Measurements from ENCODE around the gene GNGT2. TPM values are rescaled to one million over a fixed set of nuclear protein-coding genes. Genes with fewer than 3 reads are reported as not detected.

Gene GNGT2
- total RNA-seq, 1 donor from 2014 or later = not detected

DNA sequence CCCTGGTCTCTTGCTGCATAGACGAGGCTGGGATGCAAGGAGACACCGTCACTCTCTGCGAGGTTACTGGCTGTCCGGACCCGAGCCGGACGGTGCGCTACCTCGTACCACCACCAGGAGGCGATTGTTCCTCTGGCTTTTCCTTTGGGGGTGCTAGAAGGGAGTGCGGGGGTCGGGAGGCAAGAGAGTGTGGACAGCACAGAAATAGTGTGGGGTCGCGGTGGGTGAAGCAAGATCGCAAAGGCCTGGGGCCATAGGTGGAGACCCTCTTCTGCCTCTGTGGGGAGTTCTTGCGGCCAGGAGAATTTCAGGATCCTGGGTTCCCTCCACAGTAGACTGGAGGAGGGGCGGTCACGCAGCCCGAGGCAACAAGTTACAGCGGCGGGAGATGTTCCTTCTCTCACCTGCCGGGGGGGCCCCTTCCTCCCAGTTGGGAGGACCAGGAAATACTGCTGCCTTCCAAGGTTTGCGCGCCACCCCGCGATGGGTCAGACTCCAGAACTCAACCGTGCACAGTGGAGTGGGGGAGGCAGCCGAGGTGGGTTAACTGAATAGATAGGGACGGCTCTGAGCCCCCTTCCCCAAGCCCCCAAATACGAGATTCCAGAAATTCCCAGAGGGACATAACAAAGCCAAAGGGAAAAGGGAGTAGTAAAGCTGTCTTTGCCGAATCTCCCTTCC lies 13.3 kb upstream of the GNGT2 start:
- DNase-seq (ENCODE audit: low read depth) (no peak), FAIRE-seq (no peak)
- Mint-ChIP-seq H3K27ac (ENCODE audit: unreplicated experiment) (no peak overlapping the region), H3K27me3 (ENCODE audit: low read depth, unreplicated experiment) (peaks cover 58% of the 10 kb centered on the region), H3K9me3 (ENCODE audit: unreplicated experiment) (no peaks in the 10 kb centered on the region), H3K4me3 (ENCODE audit: unreplicated experiment) (no peak overlapping the region), H3K36me3 (ENCODE audit: low read depth, unreplicated experiment) (peaks cover 5% of the 10 kb centered on the region), H3K4me1 (ENCODE audit: low read depth, unreplicated experiment) (peaks cover 2% of the 10 kb centered on the region)
- peaks cover 46% of the 10 kb centered on the region for H3K27me3 ChIP-seq (ENCODE audit: insufficient read depth, low read length)
- peak overlapping the region; percentile 72 for H3K4me2 ChIP-seq (ENCODE audit: low read length)
- no peak overlapping the region for H3K27ac ChIP-seq (ENCODE audit: low read depth, low read length)
- no peaks in the 10 kb centered on the region for H3K9me3 ChIP-seq (ENCODE audit: insufficient read depth, low read depth, low read length)
- no peaks in the 10 kb centered on the region for H3K36me3 ChIP-seq (ENCODE audit: insufficient read depth, low read length)
- no peak overlapping the region for H3K9ac ChIP-seq (ENCODE audit: low read length)
- H4K20me1 ChIP-seq (ENCODE audit: insufficient read depth, low read length) = peaks cover 12% of the 10 kb centered on the region
- TF ChIP-seq, protein P1, sequence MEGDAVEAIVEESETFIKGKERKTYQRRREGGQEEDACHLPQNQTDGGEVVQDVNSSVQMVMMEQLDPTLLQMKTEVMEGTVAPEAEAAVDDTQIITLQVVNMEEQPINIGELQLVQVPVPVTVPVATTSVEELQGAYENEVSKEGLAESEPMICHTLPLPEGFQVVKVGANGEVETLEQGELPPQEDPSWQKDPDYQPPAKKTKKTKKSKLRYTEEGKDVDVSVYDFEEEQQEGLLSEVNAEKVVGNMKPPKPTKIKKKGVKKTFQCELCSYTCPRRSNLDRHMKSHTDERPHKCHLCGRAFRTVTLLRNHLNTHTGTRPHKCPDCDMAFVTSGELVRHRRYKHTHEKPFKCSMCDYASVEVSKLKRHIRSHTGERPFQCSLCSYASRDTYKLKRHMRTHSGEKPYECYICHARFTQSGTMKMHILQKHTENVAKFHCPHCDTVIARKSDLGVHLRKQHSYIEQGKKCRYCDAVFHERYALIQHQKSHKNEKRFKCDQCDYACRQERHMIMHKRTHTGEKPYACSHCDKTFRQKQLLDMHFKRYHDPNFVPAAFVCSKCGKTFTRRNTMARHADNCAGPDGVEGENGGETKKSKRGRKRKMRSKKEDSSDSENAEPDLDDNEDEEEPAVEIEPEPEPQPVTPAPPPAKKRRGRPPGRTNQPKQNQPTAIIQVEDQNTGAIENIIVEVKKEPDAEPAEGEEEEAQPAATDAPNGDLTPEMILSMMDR (IDR thresholded peaks at IDR 0.05; ENCODE audit: insufficient read depth, low read depth, low read length) = peak; percentile 63
- peak; percentile 14 for TF ChIP-seq EZH2 (IDR thresholded peaks at IDR 0.05; ENCODE audit: insufficient read depth, low read length)
- H2AFZ ChIP-seq (ENCODE audit: low read depth, low read length) = peak overlapping the region; percentile 66
- no peaks in the 10 kb centered on the region for H3K79me2 ChIP-seq (ENCODE audit: insufficient read depth, low read length)
- peaks cover 6% of the 10 kb centered on the region for H3K4me1 ChIP-seq (ENCODE audit: insufficient read depth, low read length)
- H3K4me3 ChIP-seq (ENCODE audit: insufficient read depth, low read depth, low read length) = no peak overlapping the region

DNA sequence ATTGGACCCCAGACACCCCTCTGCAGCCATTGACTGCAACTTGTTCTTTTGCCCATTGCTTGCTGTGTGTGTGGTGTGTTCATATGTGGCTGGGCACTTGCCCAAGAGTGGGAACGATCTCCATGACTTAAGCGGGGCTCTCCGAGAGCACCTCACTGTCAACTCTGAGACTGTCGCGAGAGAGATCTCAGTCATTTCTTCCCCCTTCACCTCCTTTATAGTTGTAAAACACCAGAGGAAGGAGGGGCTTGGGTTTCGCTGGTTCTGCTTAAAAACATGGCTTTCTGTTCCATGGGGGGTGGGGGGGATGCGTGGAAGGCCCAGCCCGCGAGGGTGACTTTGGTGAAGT lies 12.8 kb upstream of the GNGT2 start:
- H3K27ac Mint-ChIP-seq (ENCODE audit: unreplicated experiment) = no peak overlapping the region
- peaks cover 5% of the 10 kb centered on the region for H3K36me3 Mint-ChIP-seq (ENCODE audit: low read depth, unreplicated experiment)
- H3K79me2 ChIP-seq (ENCODE audit: insufficient read depth, low read length) = no peaks in the 10 kb centered on the region
- H4K20me1 ChIP-seq (ENCODE audit: insufficient read depth, low read length) = peaks cover 12% of the 10 kb centered on the region
- H3K9me3 Mint-ChIP-seq (ENCODE audit: unreplicated experiment) = no peaks in the 10 kb centered on the region
- TF ChIP-seq, protein P1 (IDR thresholded peaks at IDR 0.05; ENCODE audit: insufficient read depth, low read depth, low read length) = no peak
- TF ChIP-seq EZH2 (IDR thresholded peaks at IDR 0.05; ENCODE audit: insufficient read depth, low read length) = no peak
- H3K4me1 Mint-ChIP-seq (ENCODE audit: low read depth, unreplicated experiment) = peaks cover 2% of the 10 kb centered on the region
- no peak overlapping the region for H3K4me3 ChIP-seq (ENCODE audit: insufficient read depth, low read depth, low read length)
- no peaks in the 10 kb centered on the region for H3K36me3 ChIP-seq (ENCODE audit: insufficient read depth, low read length)
- DNase-seq (ENCODE audit: low read depth) = no peak
- no peak overlapping the region for H3K4me3 Mint-ChIP-seq (ENCODE audit: unreplicated experiment)
- peaks cover 6% of the 10 kb centered on the region for H3K4me1 ChIP-seq (ENCODE audit: insufficient read depth, low read length)
- no peaks in the 10 kb centered on the region for H3K9me3 ChIP-seq (ENCODE audit: insufficient read depth, low read depth, low read length)
- no peak overlapping the region for H3K27ac ChIP-seq (ENCODE audit: low read depth, low read length)
- peak overlapping the region; percentile 72 for H3K4me2 ChIP-seq (ENCODE audit: low read length)
- H2AFZ ChIP-seq (ENCODE audit: low read depth, low read length) = no peak overlapping the region
- FAIRE-seq = no peak
- H3K9ac ChIP-seq (ENCODE audit: low read length) = no peak overlapping the region
- peaks cover 46% of the 10 kb centered on the region for H3K27me3 ChIP-seq (ENCODE audit: insufficient read depth, low read length)
- peaks cover 60% of the 10 kb centered on the region for H3K27me3 Mint-ChIP-seq (ENCODE audit: low read depth, unreplicated experiment)

DNA sequence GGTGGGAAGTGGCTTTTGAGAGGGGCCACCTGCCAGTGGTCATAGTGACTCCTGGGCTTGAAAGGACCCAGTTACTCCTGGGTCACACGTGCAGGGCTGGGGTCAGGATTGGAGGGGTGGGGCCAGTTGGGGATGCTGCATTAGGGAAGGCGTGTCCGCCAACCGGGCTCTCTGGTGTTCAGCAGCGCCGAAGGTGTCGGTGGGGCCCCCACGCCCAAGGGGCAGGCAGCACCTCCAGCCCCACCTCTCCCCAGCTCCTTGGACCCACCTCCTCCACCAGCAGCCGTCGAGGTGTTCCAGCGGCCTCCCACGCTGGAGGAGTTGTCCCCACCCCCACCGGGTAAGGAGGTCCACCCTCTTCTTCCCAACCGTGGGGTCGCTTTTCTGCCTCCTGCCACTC lies 9.6 kb upstream of the GNGT2 start:
- Mint-ChIP-seq H3K4me1 (ENCODE audit: low read depth, unreplicated experiment) (peaks cover 2% of the 10 kb centered on the region), H3K4me3 (ENCODE audit: unreplicated experiment) (no peak overlapping the region), H3K36me3 (ENCODE audit: low read depth, unreplicated experiment) (peaks cover 5% of the 10 kb centered on the region), H3K9me3 (ENCODE audit: unreplicated experiment) (no peaks in the 10 kb centered on the region), H3K27me3 (ENCODE audit: low read depth, unreplicated experiment) (peaks cover 49% of the 10 kb centered on the region), H3K27ac (ENCODE audit: unreplicated experiment) (no peak overlapping the region)
- H3K4me2 ChIP-seq (ENCODE audit: low read length) = no peak overlapping the region
- peaks cover 25% of the 10 kb centered on the region for H3K27me3 ChIP-seq (ENCODE audit: insufficient read depth, low read length)
- no peak overlapping the region for H2AFZ ChIP-seq (ENCODE audit: low read depth, low read length)
- H3K9me3 ChIP-seq (ENCODE audit: insufficient read depth, low read depth, low read length) = no peaks in the 10 kb centered on the region
- H3K4me3 ChIP-seq (ENCODE audit: insufficient read depth, low read depth, low read length) = no peak overlapping the region
- H3K4me1 ChIP-seq (ENCODE audit: insufficient read depth, low read length) = peaks cover 6% of the 10 kb centered on the region
- no peak for DNase-seq (ENCODE audit: low read depth)
- TF ChIP-seq EZH2 (IDR thresholded peaks at IDR 0.05; ENCODE audit: insufficient read depth, low read length) = no peak
- TF ChIP-seq, protein P1 (IDR thresholded peaks at IDR 0.05; ENCODE audit: insufficient read depth, low read depth, low read length) = no peak
- H3K27ac ChIP-seq (ENCODE audit: low read depth, low read length) = no peak overlapping the region
- H3K9ac ChIP-seq (ENCODE audit: low read length) = no peak overlapping the region
- FAIRE-seq = no peak
- H3K36me3 ChIP-seq (ENCODE audit: insufficient read depth, low read length) = no peaks in the 10 kb centered on the region
- no peaks in the 10 kb centered on the region for H3K79me2 ChIP-seq (ENCODE audit: insufficient read depth, low read length)
- peaks cover under 1% of the 10 kb centered on the region for H4K20me1 ChIP-seq (ENCODE audit: insufficient read depth, low read length)

All from astrocyte (in vitro differentiated cells and primary cell).